HG02678 (cell line): ENCODE data around the gene MTG1.
"Not testable (repeated sequence)": the region's sequence is repeated elsewhere in the genome, so short reads cannot be mapped to it uniquely, and the experiment has no call there.

Experiments
- ATAC-seq: cut with Tn5 transposase; IDR thresholded peaks from one replicate; pipeline ENCODE4 v1.9.1; 2021; ENCODE audit warnings: mild to moderate bottlenecking, moderate library complexity; ENCODE audit not compliant: unreplicated experiment

MTG1 gene

GRCh38 chr10:133396035-133396624, 2.2 kb downstream of the MTG1 start:
- no peak for ATAC-seq

- ATAC-seq: no peak
Observed at GRCh38 chr10:133397938-133398337, 4.0 kb downstream of the MTG1 start.

GRCh38 chr10:133399123-133399601, 5.2 kb downstream of the MTG1 start:
- ATAC-seq: no peak

GRCh38 chr10:133400624-133401424, 6.9 kb downstream of the MTG1 start:
- peak; percentile 73 for ATAC-seq

GRCh38 chr10:133401500-133401899, 7.5 kb downstream of the MTG1 start:
- ATAC-seq: no peak

- no peak for ATAC-seq
Observed at GRCh38 chr10:133401981-133402725, 8.2 kb downstream of the MTG1 start.

DNA sequence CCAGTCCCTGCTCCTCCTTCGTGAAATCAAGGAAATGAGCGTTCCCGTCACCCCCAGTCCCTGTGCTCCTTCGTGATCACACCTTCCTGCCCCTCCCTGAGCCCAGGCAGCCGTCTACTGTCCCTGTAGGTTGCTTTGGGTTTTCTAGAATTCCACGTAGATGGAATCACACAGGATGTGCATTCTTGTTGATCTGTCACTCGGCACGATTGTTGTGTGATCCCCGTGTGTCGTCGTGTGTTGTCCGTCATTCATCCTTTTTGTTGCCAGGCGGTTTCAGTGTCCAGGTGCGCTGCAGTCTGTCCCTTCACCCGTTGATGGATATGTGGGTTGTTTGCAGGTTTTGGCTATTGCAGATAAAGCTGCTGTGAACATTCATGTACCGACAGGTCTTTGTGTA, 9.4 kb downstream of the MTG1 start:
- ATAC-seq: no peak

DNA sequence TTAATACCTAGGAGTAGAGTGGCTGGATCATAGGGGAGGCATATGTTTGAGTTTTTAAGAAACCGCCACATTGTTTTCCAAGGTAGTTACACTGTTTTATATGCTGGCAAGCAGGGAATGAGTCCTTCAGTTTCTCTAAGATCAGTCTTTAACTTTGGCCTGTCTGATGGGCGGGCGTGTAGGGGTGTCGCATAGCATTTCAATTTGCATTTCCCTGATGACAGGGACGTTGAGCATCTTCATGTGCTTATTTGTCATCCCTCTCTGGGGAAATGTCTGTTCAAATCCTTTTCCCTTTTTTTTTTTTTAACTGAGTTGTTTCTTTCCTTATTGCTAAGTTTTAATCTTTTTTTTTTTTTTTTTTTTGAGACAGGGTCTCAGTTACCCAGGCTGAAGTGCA, 9.8 kb downstream of the MTG1 start:
- no peak for ATAC-seq

DNA sequence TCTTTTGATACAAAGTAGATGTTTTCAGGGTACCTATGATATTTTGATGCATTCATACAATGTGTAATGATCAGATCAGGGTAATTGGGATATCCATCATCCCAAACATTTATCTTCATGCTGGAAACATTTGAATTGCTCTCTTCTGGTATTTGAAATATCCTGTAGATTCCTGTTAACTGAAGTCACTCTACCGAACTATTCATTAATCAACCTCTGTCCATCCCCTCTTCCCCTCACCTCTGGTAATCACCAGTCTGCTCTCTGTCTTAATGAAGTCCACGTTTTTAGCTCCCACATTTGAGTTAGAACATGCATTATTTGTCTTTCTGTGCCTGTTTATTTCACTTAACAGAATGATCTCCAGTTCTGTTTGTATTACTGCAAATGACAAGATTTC, 11.3 kb downstream of the MTG1 start:
- ATAC-seq: no peak

GRCh38 chr10:133405844-133406527, 12.0 kb downstream of the MTG1 start:
- peak; percentile 57 for ATAC-seq

DNA sequence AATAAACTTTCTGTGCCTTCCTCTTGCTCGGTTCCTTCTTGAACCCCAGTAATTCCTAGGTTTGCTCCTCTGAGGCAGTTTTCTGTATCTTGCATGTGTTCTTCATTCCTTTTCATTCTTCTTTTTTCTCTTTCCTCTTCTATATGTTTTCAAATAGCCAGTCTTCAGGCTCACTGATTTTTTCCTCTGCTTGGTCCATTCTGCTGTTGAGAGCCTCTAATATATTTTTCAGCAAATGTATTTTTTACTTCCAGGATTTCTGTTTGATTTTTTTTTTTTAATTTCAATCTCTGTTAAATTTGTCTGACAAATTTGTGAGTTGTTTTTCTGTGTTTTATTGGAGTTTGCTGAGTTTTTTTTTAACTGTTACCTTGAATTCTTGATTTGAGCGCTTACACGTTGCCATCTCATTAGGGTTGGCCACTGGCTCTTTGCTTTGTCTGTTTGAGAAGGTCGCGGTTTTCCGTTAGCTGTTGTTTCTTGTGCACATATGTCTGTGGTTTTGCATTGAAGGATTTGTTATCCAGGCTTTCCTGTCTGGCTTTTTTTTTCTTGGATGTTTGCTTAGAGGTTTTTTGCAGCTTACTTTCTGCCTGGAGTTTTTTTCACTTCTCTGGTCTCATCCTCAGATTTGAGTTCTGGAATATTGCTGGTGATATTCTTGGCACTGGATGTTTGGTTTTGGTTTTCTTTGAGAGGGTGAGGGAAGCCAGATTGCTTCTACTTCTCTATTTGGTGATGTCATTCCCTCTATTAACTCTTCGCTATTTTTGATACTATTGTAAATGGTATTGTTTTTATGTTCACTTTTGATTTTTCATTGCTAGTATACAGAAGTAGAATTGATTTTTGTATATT, 17.8 kb downstream of the MTG1 start:
- no peak for ATAC-seq

GRCh38 chr10:133412381-133412711, 18.4 kb downstream of the MTG1 start:
- ATAC-seq: no peak

GRCh38 chr10:133414401-133414800, 20.4 kb downstream of the MTG1 start:
- not testable (repeated sequence) for ATAC-seq

DNA sequence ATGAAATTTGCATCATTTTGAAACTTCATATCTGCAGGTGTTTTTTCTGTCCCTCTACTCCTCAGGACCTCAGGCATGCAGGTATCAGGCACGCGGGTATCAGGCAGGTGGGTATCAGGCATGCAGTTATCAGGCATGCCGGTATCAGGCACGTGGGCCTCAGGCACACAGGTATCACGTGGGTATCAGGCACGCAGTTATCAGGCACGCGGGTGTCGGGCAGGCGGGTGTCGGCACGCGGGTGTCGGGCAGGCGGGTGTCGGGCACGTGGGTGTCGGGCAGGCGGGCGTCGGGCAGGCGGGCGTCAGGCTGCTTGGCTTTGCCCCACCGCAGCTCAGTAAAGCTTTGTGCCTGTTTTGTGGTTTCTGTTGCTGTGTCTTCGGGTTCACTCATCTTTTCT, 21.8 kb downstream of the MTG1 start:
- no peak for ATAC-seq

DNA sequence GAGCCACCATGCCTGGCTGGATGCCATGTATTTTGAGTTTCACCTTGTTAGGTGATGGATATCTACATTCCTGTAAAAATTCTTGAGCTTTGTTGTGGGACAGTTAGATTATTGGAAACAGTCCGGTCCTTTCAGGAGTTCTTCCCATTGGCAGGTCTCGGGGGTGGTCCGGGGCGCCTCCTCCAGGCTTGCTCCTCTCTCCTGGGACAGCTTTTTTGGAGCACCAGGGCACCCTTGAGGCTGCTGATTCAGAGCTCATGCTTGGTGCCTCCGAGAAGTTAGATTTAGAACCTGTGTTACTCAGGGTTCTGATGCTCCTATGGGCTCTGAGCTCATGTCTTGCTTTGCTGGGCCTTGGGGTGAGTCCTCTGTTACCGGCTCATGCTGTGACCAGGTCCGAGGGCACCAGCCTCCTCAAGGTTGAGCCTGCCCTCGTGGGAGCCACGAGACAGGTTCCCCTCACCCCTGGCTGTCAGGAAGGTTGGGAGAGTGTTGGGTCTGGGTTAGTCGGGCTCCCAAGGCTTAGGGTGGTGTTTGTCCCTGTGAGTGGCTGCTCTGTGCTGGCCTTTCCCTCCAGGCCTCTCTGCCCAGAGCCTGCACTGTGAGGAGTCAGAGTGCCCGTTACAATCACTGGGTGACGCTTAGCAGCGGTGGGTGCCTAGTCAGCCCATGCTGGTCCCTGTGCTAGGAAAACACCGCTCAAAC, 24.5 kb downstream of the MTG1 start:
- no peak for ATAC-seq

DNA sequence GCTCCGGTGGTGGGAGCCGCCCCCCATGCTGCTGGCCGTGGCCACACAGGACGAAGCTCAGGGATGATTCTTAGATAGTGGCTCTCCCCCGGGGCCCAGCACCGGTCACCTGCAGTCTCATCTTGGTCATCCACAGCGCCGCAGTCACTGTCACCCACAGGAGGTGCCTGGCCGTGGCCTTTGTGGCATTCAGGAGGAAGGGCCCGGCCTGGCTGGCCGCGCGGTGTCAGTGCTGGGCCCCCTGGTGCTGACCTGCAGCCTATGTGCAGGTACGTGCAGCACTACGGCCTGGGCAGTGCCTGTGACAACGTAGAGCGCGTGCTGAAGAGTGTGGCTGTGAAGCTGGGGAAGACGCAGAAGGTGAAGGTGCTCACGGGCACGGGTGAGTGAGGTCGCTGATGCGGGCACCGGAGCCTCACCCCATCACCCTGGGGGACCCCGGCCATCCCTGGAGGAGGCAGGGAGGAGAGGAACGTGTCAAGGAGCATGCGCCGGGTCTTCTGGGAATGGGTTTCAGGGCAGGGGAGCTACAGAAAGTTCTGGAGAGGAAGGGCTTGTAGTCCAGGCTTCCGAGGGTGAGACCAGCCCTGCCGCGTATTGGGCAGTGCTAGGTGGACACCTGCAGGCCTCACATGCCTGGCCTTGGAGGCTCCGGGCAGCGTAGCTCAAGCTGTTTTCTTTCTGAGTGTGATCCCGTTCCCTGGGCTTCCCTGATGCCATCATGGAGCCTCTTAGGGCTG, 25.4 kb downstream of the MTG1 start:
- no peak for ATAC-seq

- ATAC-seq: no peak
Observed at GRCh38 chr10:133420028-133420427, 26.1 kb downstream of the MTG1 start.

DNA sequence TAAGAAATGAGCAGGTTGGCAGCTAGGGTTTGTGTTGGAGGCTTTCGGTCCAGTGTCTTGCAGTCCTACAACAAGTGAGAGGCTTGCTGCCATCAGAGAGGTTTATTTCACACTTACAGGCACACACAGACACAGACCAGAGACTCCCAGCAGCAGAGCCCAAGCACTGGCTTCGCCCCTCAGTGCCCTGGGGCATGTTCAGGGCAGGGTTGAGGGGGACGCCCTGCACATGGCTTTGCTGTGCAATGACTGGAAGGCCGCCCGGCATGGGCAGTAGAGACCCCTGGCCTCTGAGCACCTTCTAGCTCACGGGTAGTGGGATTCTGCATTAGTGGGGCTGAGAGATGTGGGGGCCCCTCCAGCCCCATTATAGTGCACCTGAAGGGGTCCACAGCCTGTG, 26.6 kb downstream of the MTG1 start:
- ATAC-seq: no peak
